Measurements from ENCODE around the gene FOXP3.

Gene FOXP3

DNA sequence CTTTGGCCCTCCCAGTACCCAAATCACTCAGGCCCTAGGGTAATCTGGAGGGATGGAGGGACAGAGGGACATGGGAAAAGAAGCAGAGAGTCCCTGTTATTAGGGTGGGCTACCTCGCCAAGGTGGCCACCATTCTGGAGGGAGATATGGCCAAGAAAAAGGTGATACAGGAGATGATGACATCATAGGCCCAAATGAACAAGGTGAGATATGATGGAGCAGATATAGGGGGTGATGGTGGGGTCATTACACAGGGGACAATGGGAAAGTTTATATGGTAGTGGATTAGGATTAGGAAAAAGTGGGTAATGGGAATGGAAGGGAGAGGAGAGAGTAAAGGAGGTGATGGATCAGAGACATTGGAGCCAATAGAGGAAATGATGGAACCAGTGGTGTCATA is 51.6 kb downstream of the FOXP3 start:
- no peak for DNase-seq (ENCODE audit: low read depth)
- TF ChIP-seq CTCF (conservative IDR thresholded peaks at IDR 0.05; ENCODE audit: control insufficient read depth, insufficient read depth, low read depth, low read length) = no peak
- H3K4me3 ChIP-seq (ENCODE audit: control insufficient read depth, low read depth, low read length) = no peak overlapping the region

DNA sequence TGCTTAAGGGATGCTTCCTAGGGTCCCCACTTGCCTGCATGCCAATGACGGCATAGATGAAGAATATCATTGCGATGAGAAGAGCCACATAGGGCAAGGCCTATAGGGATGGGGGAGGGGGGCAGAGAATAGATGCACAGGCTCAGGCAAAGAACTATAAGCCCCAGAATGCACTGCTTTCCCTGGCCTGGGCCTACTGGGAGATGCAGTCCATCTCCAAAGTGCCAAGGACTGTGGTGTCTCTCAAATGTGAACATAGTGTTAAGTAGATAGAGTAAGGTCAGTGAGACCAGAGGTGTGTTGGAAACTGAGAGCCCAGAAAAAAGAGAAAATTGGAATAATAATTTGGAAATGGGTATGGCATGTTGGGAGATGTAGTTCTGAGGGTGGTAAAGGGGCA is 52.3 kb downstream of the FOXP3 start:
- H3K4me3 ChIP-seq (ENCODE audit: control insufficient read depth, low read depth, low read length) = no peak overlapping the region
- no peak for TF ChIP-seq CTCF (conservative IDR thresholded peaks at IDR 0.05; ENCODE audit: control insufficient read depth, insufficient read depth, low read depth, low read length)
- no peak for DNase-seq (ENCODE audit: low read depth)

DNA sequence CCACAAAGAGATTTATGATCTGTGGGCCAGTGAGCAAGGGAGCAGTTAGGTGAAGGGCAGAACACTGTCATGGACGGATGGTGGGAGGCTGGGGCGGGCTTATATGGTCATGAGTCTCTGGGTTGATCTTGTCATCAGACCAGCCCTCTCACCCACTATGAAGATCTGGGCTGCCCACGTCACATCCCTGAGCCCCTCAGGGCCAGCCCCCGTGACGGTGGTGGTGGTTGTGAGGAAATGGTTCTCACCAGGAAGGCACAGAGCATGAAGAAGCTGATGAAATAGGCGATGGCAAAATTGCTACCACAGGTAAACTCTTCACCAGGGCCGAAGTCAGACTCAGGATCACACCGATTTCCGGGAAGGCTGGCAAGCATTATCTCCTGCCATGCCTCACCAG is 53.4 kb downstream of the FOXP3 start:
- no peak for DNase-seq (ENCODE audit: low read depth)
- no peak overlapping the region for H3K4me3 ChIP-seq (ENCODE audit: control insufficient read depth, low read depth, low read length)
- TF ChIP-seq CTCF (conservative IDR thresholded peaks at IDR 0.05; ENCODE audit: control insufficient read depth, insufficient read depth, low read depth, low read length) = no peak

DNA sequence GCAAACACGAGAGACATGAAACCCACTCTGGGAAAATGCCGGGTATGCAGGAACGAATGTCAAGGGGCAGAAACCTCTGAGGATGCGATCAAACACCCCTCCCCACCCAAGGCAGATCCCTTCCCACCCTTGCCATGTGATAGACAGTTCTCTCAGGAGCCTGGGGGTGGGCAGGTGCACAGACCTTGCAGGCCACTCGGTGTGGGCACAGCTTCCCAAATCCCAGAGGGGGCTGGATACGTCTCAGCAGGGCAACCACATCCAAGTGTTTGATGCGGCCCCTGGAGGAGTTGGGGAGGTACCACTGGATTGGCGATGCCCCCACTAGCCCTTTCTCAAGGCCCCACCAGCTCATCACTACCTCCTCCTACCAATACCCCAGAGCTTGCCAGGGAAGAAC is 54.1 kb downstream of the FOXP3 start:
- no peak for TF ChIP-seq CTCF (conservative IDR thresholded peaks at IDR 0.05; ENCODE audit: control insufficient read depth, insufficient read depth, low read depth, low read length)
- H3K4me3 ChIP-seq (ENCODE audit: control insufficient read depth, low read depth, low read length) = no peak overlapping the region
- no peak for DNase-seq (ENCODE audit: low read depth)

DNA sequence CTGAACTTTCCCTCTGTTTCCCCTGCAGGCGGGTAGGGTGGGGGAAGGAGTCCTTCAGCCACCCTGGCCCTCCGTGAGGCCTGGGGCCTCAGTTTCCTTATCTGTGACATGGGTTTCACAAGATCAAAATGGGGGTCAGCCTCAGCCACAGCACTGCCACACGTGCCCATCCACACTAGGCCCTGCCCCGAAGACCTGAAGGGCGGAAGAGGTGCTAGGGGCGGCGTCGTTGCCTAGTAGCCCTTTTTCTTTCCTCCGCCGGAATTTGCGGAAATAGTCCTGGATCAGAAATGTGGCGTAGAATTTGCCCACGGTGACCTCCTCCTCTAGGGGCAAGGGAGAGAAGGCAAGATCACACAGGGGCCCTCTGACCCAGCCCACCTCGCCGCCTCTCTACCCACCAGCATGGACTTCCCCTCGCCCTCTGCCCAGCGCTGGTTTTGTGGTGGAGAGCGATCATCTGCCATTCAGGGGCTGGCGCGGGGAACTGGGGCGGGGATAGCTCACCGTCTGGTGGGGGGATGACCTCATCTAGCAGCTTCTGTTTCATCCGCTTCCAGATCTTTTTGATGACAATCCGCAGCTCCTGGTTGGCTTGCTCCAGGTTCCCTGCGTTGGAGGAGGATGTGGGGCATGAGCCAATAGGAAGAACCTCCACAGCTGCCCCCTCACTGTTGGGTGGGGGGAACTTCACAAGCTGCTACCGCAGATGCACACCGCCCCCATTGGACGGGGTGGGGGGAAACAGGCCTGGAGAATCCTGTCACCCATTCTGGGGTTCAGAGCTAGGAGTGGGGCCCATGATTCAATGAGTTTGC is 54.9 kb downstream of the FOXP3 start:
- no peak for TF ChIP-seq CTCF (conservative IDR thresholded peaks at IDR 0.05; ENCODE audit: control insufficient read depth, insufficient read depth, low read depth, low read length)
- H3K4me3 ChIP-seq (ENCODE audit: control insufficient read depth, low read depth, low read length) = no peak overlapping the region
- peak; percentile 26 for DNase-seq (ENCODE audit: low read depth)

GRCh38 chrX:49208399-49208798 is 56.1 kb downstream of the FOXP3 start:
- no peak for TF ChIP-seq CTCF (conservative IDR thresholded peaks at IDR 0.05; ENCODE audit: control insufficient read depth, insufficient read depth, low read depth, low read length)
- no peak for DNase-seq (ENCODE audit: low read depth)
- H3K4me3 ChIP-seq (ENCODE audit: control insufficient read depth, low read depth, low read length) = no peak overlapping the region
